HEK293 (cell line): ENCODE data around the gene FOXRED1.

ENCODE experiments used
- IKZF3 ChIP-seq: fragments of 450-650 bp; IDR thresholded peaks from 2 replicates; pipeline ENCODE4 v1.5.0; 2018; ENCODE audit warnings: missing biosample characterization, mild to moderate bottlenecking, missing genetic modification characterization, moderate library complexity
- PRDM2 ChIP-seq: fragments of 450-650 bp; formaldehyde crosslinking; IDR thresholded peaks from 2 replicates; pipeline ENCODE4 v1.5.1; 2016; ENCODE audit warnings: missing biosample characterization, missing genetic modification characterization, borderline replicate concordance
- SP7 ChIP-seq: fragments of 450-650 bp; formaldehyde crosslinking; IDR thresholded peaks from 2 replicates; pipeline ENCODE4 v1.5.1; 2016; ENCODE audit warnings: missing biosample characterization, missing genetic modification characterization
- TRIM28 ChIP-seq: IDR thresholded peaks from 2 replicates; pipeline ENCODE4 v1.6.1; 2011; ENCODE audit warnings: low read length, control low read depth, borderline replicate concordance
- ZBTB17 ChIP-seq: fragments of 450-650 bp; formaldehyde crosslinking; IDR thresholded peaks from 2 replicates; pipeline ENCODE4 v1.5.1; 2016; ENCODE audit warnings: missing biosample characterization, missing genetic modification characterization
- ZEB2 ChIP-seq: fragments of 450-650 bp; formaldehyde crosslinking; IDR thresholded peaks from 2 replicates; pipeline ENCODE4 v1.5.1; 2016; ENCODE audit warnings: missing biosample characterization, missing genetic modification characterization
- ZFHX2 ChIP-seq: fragments of 450-650 bp; formaldehyde crosslinking; conservative IDR thresholded peaks from 2 replicates; pipeline ENCODE4 v1.5.1; 2016; ENCODE audit warnings: missing biosample characterization, missing genetic modification characterization
- ZIC2 ChIP-seq: fragments of 450-650 bp; formaldehyde crosslinking; IDR thresholded peaks from 2 replicates; pipeline ENCODE4 v1.5.1; 2016; ENCODE audit warnings: missing biosample characterization, missing genetic modification characterization
- ZNF146 ChIP-seq: fragments of 450-650 bp; formaldehyde crosslinking; IDR thresholded peaks from 2 replicates; pipeline ENCODE4 v1.5.1; 2016; ENCODE audit warnings: missing biosample characterization, missing genetic modification characterization
- ZNF169 ChIP-seq: fragments of 450-650 bp; formaldehyde crosslinking; IDR thresholded peaks from 2 replicates; pipeline ENCODE4 v1.5.1; 2016; ENCODE audit warnings: missing biosample characterization, missing genetic modification characterization
- ZNF18 ChIP-seq: fragments of 450-650 bp; formaldehyde crosslinking; IDR thresholded peaks from 2 replicates; pipeline ENCODE4 v1.5.1; 2016; ENCODE audit warnings: missing biosample characterization, missing genetic modification characterization
- ZNF221 ChIP-seq: fragments of 450-650 bp; formaldehyde crosslinking; IDR thresholded peaks from 2 replicates; pipeline ENCODE4 v1.5.1; 2017; ENCODE audit warnings: missing biosample characterization, missing genetic modification characterization, borderline replicate concordance
- ZNF223 ChIP-seq: fragments of 450-650 bp; formaldehyde crosslinking; IDR thresholded peaks from 2 replicates; pipeline ENCODE4 v1.5.1; 2016; ENCODE audit warnings: missing biosample characterization, missing genetic modification characterization
- ZNF518A ChIP-seq: fragments of 450-650 bp; formaldehyde crosslinking; conservative IDR thresholded peaks from 2 replicates; pipeline ENCODE4 v1.5.1; 2016; ENCODE audit warnings: low read depth, missing biosample characterization, missing genetic modification characterization
- ZNF561 ChIP-seq: fragments of 450-650 bp; IDR thresholded peaks from 2 replicates; pipeline ENCODE4 v1.5.1; 2018; ENCODE audit warnings: missing biosample characterization, missing genetic modification characterization, borderline replicate concordance
- ZNF580 ChIP-seq: fragments of 450-650 bp; formaldehyde crosslinking; IDR thresholded peaks from 2 replicates; pipeline ENCODE4 v1.5.1; 2016; ENCODE audit warnings: missing biosample characterization, missing genetic modification characterization
- ZNF585B ChIP-seq: fragments of 450-650 bp; formaldehyde crosslinking; IDR thresholded peaks from 2 replicates; pipeline ENCODE4 v1.5.1; 2016; ENCODE audit warnings: missing biosample characterization, missing genetic modification characterization
- ZNF639 ChIP-seq: fragments of 450-650 bp; formaldehyde crosslinking; IDR thresholded peaks from 2 replicates; pipeline ENCODE4 v1.5.1; 2016; ENCODE audit warnings: missing biosample characterization, missing genetic modification characterization
- ZNF692 ChIP-seq: fragments of 450-650 bp; formaldehyde crosslinking; IDR thresholded peaks from 2 replicates; pipeline ENCODE4 v1.5.1; 2016; ENCODE audit warnings: missing biosample characterization, missing genetic modification characterization
- ZNF76 ChIP-seq: fragments of 450-650 bp; formaldehyde crosslinking; IDR thresholded peaks from 2 replicates; pipeline ENCODE4; 2016; ENCODE audit warnings: low read depth, missing biosample characterization, missing genetic modification characterization, borderline replicate concordance
- ZNF776 ChIP-seq: fragments of 450-650 bp; formaldehyde crosslinking; IDR thresholded peaks from 2 replicates; pipeline ENCODE4 v1.5.0; 2017; ENCODE audit warnings: missing biosample characterization, missing genetic modification characterization, borderline replicate concordance

The FOXRED1 gene

GRCh38 chr11:126303623-126304456 is 34.9 kb downstream of the FOXRED1 start, which contains the start of gene DCPS (continued):
- TF ChIP-seq ZNF18 (0 out of 2 replicates have a peak, but pooled peaks have one; percentile 13), ZNF169 (tag by site-specific recombination) (no peak), ZNF776 (tag by site-specific recombination) (no peak), ZNF561 (peak; percentile 29; the same call in 1 of the 2 replicates), ZNF221 (tag by site-specific recombination) (no peak), TRIM28 (no peak), ZIC2 (tag by site-specific recombination) (no peak), ZBTB17 (tag by site-specific recombination) (peak; percentile 66; the same call in 1 of the 2 replicates), ZNF585B (tag by site-specific recombination) (no peak), ZNF639 (tag by site-specific recombination) (no peak; the same call in 1 of the 2 replicates), ZNF76 (tag by site-specific recombination) (peak; percentile 63), ZNF223 (tag by site-specific recombination) (no peak), ZNF580 (tag by site-specific recombination) (0 out of 2 replicates have a peak, but pooled peaks have one; percentile 46), PRDM2 (tag by site-specific recombination) (no peak), ZNF518A (no peak), IKZF3 (tag by site-specific recombination) (peak; percentile 86), ZFHX2 (tag by site-specific recombination) (peak; percentile 66), ZEB2 (tag by site-specific recombination) (peak; percentile 50; the same call in 1 of the 2 replicates), ZNF692 (tag by site-specific recombination) (no peak), ZNF146 (tag by site-specific recombination) (no peak), SP7 (peak; percentile 64)
